ENCODE results near the gene ZMYND8.

Gene ZMYND8

DNA sequence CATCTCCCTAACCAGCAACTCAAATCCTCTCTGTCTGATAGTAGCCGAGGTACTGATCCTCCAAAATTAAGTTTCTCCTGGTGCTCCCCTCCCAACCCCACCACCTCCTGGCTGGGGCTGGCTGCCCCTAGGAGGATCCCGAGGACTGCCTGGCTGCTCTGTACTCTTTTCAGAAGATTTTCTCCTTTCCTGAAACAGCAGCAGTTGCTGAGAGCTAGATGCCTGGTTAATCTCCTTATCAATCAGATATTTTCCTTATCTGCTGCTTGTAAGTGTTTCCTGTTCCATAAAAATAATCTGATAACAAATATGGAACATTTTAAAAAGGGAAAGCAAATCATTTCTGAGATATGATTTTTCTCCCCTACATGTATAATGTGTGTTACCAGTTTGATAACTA lies 52.8 kb downstream of the ZMYND8 start:
- Histone ChIP-seq H3K4me1 (ENCODE audit: control insufficient read depth, insufficient read depth, low read length) (no peaks in the 10 kb centered on the region; the same call in 1 of the 2 replicates), H3K27ac (ENCODE audit: extremely low read depth, low read depth, low read length) (no peak overlapping the region), H3K9me3 (ENCODE audit: control insufficient read depth, insufficient read depth, low read depth, low read length) (no peaks in the 10 kb centered on the region), H3K4me3 (ENCODE audit: low read depth, low read length) (no peak overlapping the region), H3K36me3 (ENCODE audit: control insufficient read depth in 2 of 2, insufficient read depth in 1 of 2, low read length in 2 of 2) (peaks cover 15 to 72% of the 10 kb centered on the region in 2 experiments; a peak in 2 of 3 replicates)
- POLR2A ChIA-PET, result no interaction called here
- TF ChIP-seq ATF2 (tag by site-specific recombination; IDR thresholded peaks at IDR 0.05; ENCODE audit: low read depth), result no peak
- TF ChIP-seq, protein P1, sequence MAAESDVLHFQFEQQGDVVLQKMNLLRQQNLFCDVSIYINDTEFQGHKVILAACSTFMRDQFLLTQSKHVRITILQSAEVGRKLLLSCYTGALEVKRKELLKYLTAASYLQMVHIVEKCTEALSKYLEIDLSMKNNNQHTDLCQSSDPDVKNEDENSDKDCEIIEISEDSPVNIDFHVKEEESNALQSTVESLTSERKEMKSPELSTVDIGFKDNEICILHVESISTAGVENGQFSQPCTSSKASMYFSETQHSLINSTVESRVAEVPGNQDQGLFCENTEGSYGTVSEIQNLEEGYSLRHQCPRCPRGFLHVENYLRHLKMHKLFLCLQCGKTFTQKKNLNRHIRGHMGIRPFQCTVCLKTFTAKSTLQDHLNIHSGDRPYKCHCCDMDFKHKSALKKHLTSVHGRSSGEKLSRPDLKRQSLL (tag by site-specific recombination; IDR thresholded peaks at IDR 0.05), result no peak
- TF ChIP-seq ZNF660 (tag by site-specific recombination; IDR thresholded peaks at IDR 0.05), result no peak
- no peak for TF ChIP-seq ZNF621 (tag by site-specific recombination; IDR thresholded peaks at IDR 0.05)
- CTCF ChIA-PET, result interaction anchor here (2.9 kb wide), 1 partner anchor 80 kb away, joined by 16 read pairs; no protein-coding TSS in a partner anchor

GRCh38 chr20:47300071-47300470 lies 56.4 kb downstream of the ZMYND8 start:
- CTCF ChIA-PET, result interaction anchor here (2.1 kb wide), 1 partner anchor 84 kb away, joined by 11 read pairs; no protein-coding TSS in a partner anchor
- POLR2A ChIA-PET, result no interaction called here
- TF ChIP-seq ZNF404 (tag by site-specific recombination; IDR thresholded peaks at IDR 0.05) (no peak), SCRT1 (tag by site-specific recombination; IDR thresholded peaks at IDR 0.05; ENCODE audit: borderline replicate concordance) (no peak), ZNF548 (tag by site-specific recombination; IDR thresholded peaks at IDR 0.05) (no peak), OSR2 (tag by site-specific recombination; IDR thresholded peaks at IDR 0.05) (no peak), ZBTB20 (tag by site-specific recombination; IDR thresholded peaks at IDR 0.05) (no peak), ZNF701 (tag by site-specific recombination; IDR thresholded peaks at IDR 0.05) (no peak), ZNF19 (tag by site-specific recombination; IDR thresholded peaks at IDR 0.05; ENCODE audit: low read depth) (no peak), ZNF221 (tag by site-specific recombination; IDR thresholded peaks at IDR 0.05; ENCODE audit: borderline replicate concordance) (no peak), ZNF555 (tag by site-specific recombination; conservative IDR thresholded peaks at IDR 0.05) (no peak), HOXD13 (CRISPR knock-in tag; IDR thresholded peaks at IDR 0.05; ENCODE audit: borderline replicate concordance) (no peak), ZFP41 (tag by site-specific recombination; IDR thresholded peaks at IDR 0.05; ENCODE audit: borderline replicate concordance) (no peak), ZNF114 (tag by site-specific recombination; IDR thresholded peaks at IDR 0.05) (no peak), ZBTB48 (tag by site-specific recombination; IDR thresholded peaks at IDR 0.05) (no peak), ZNF692 (tag by site-specific recombination; IDR thresholded peaks at IDR 0.05) (no peak), GLIS2 (tag by site-specific recombination; IDR thresholded peaks at IDR 0.05) (no peak)
- TF ChIP-seq, protein P2, sequence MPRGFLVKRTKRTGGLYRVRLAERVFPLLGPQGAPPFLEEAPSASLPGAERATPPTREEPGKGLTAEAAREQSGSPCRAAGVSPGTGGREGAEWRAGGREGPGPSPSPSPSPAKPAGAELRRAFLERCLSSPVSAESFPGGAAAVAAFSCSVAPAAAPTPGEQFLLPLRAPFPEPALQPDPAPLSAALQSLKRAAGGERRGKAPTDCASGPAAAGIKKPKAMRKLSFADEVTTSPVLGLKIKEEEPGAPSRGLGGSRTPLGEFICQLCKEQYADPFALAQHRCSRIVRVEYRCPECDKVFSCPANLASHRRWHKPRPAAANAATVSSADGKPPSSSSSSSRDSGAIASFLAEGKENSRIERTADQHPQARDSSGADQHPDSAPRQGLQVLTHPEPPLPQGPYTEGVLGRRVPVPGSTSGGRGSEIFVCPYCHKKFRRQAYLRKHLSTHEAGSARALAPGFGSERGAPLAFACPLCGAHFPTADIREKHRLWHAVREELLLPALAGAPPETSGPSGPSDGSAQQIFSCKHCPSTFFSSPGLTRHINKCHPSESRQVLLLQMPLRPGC (tag by site-specific recombination; IDR thresholded peaks at IDR 0.05), result no peak
- TF ChIP-seq, protein P3, sequence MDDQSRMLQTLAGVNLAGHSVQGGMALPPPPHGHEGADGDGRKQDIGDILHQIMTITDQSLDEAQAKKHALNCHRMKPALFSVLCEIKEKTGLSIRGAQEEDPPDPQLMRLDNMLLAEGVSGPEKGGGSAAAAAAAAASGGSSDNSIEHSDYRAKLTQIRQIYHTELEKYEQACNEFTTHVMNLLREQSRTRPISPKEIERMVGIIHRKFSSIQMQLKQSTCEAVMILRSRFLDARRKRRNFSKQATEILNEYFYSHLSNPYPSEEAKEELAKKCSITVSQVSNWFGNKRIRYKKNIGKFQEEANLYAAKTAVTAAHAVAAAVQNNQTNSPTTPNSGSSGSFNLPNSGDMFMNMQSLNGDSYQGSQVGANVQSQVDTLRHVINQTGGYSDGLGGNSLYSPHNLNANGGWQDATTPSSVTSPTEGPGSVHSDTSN (CRISPR knock-in tag; IDR thresholded peaks at IDR 0.05), result no peak
- H3K27ac ChIP-seq (ENCODE audit: extremely low read depth, low read depth, low read length), result no peak overlapping the region
- H3K9me3 ChIP-seq (ENCODE audit: control insufficient read depth, insufficient read depth, low read depth, low read length), result no peaks in the 10 kb centered on the region
- no peaks in the 10 kb centered on the region; the same call in 1 of the 2 replicates for H3K4me1 ChIP-seq (ENCODE audit: control insufficient read depth, insufficient read depth, low read length)
- H3K4me3 ChIP-seq (ENCODE audit: low read depth, low read length), result no peak overlapping the region
- H3K36me3 ChIP-seq (ENCODE audit: control insufficient read depth in 2 of 2, insufficient read depth in 1 of 2, low read length in 2 of 2), result peaks cover 15 to 89% of the 10 kb centered on the region in 2 experiments; a peak in 2 of 3 replicates

All from HEK293 (cell line).